GM19239 (cell line): ENCODE results near the gene HHAT.

Experiments
- DNase-seq: peaks from one replicate; pipeline ENCODE4 v3.0.0; 2011; ENCODE audit warnings: low spot score; ENCODE audit not compliant: insufficient read length
- FAIRE-seq: peaks from 2 replicates; lab custom pipeline; 2011; peaks lifted over from hg19 to GRCh38; lab: Jason Lieb, UNC

HHAT gene

DNA sequence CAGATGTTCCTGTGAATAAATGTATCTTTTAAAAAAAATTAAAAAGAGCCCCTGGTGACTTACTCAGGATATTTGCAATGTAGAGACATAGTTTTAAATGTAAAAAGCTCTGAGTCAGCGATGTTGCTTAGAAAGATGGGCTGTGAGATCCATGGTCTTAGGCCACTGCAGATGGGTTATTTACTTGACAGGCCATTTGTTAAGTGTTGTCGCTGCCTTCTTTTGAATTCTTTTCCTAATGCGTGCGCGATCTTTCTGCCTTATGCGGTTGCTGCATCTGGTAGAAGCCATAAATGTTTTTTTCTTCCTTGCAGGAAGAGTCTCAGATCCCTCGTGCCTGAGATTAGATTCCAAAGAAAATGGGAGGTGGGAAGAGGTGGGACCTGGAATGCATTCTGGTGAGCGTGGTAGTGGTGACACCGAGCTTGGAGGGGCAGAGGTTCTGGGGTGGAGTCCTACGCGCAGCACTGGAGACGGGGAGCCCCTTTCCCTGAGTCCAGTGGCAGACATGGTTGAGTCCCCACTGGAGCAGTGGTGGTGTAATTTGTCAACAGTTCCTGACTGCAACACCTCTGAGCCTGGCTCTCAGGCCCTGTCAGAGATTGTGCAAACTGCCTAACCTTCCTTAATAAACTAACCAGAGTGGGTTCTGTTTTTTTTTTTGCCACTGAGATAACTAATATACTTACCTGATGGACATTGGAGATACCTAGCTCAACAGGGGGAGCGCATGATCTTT, 197.2 kb downstream of the HHAT start:
- DNase-seq = no peak
- FAIRE-seq = no peak

GRCh38 chr1:210527091-210527490, 198.4 kb downstream of the HHAT start:
- no peak for DNase-seq
- no peak for FAIRE-seq

GRCh38 chr1:210531475-210532222, 202.9 kb downstream of the HHAT start:
- DNase-seq (no peak), FAIRE-seq (no peak)

GRCh38 chr1:210532223-210532598, 203.5 kb downstream of the HHAT start:
- DNase-seq (no peak), FAIRE-seq (no peak)

DNA sequence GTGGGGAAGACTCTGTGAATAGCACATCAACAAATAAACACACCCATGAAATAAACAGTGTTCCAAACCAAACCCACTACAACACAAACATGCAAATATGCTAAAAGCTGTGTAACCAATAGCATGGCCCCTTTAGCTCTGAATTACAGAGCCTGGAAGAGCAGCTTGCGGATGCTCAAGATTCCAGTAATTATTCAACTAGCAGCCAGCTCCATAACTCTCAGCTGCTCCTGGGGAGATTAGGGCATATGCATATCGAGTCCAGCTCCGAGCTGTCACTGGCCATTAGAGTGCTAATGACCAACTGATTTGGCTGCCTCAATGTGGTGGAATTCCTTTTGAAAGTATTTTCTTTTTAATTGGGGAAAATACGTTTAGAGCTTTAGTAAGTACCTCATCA, 207.1 kb downstream of the HHAT start:
- no peak for FAIRE-seq
- DNase-seq = no peak

DNA sequence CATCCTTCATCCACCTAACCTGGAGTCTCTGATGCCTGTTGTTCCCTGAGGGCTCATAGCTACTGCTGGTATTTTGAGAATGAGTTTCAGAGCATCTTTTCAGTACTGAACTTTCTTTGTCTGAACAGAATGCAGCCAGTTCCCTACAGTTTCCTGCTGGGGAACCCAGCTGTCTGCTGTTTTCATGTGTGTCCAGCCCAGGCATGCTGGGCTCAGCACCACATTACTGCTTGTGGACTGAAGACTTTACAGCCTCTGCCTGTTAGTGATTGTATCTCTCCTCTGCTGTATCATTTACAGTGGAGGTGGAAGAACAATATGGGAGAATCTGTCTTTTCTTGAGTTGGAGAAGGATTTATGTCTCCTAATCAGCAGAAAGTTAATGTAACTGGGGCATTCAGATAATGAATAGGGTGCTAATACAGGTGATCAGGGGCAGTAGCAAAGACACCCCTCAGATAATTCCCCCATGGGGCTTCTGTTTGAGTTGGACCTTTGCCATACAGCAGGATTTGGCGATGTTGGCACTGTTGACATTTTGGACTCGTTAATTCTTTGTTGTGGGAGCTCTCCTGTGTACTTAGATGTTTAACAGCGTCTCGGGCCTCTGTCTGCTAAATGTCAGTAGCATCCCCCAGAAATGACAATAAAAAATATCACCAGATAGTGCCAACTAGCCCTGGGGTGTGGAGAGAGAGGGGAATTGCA, 207.7 kb downstream of the HHAT start:
- DNase-seq (no peak), FAIRE-seq (no peak)

DNA sequence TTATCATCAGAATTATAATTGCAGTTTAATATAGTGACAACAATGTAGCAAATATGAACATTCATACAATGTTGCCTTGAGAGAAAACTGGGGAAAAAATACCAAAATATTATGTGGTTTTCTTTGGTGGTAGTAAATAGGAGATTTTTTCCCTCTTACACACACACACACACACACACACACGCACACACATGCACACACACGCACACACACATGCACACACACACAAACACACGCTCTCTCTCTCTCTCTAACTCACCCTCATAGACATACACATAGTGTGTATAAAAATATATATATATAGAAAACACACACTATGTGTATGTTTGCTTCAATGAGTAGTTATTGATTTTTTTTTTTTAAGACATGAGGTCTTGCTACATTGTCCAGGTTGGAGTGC, 211.6 kb downstream of the HHAT start:
- no peak for DNase-seq
- FAIRE-seq = no peak

GRCh38 chr1:210541680-210542358, 213.1 kb downstream of the HHAT start:
- FAIRE-seq = peak; percentile 8
- no peak for DNase-seq

DNA sequence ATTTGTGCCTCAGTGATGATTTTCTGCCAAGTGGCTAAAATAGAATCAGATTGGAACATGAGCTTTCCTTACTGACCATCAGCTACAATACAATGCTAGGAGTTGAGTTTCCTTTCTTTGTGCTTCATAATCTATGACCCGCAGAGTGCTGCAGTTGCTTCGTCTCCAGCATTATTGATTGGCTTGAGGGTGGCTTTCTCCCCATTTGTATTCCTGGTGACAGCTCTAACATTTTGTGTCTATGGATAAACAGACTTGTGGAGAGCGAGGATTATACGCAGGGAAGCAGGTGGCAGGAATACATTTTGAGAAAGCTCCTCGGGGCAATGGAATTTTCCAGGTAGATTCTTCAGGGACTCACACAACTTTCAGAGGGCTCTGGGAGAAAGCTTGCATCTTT, 223.2 kb downstream of the HHAT start:
- FAIRE-seq (no peak), DNase-seq (no peak)

DNA sequence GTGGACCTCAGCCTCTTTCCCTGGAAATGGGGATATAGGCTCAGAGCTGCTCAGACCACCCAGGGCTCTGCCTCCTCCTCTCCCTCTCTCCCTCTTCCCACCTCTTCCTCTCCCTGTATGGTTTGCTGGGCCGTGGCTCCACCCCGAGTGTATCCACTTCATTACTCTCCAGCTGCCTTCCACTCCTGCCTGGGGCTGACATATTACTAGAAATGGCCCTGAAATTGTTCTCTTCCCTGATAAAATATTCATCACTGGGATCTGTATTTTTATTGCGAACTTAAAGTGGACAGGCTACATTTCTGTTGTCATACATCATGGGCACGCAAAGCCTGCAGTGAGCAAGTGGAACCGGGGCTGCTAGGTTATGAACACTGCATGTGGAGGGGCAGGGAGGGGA, 225.0 kb downstream of the HHAT start:
- DNase-seq (no peak), FAIRE-seq (no peak)

DNA sequence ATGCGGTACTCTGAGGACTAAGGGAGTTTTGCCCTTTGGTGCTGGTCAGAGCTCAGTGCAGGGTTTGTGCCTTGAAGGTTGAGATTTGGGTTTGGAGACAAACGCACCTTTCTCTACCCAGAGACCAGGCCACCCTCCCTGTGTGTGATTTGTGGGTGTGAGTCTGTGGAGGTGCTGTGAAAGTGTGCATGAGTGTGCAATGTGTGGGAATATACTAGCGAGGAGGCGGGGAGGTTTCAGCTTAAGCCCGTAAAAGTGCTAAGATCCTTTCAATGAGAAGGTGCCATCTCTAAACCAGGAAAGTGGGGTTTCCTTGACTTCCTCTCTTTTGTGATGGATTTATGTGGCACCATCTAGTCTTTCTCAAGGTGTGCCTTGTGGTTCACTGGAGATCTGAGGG, 225.7 kb downstream of the HHAT start:
- DNase-seq (no peak), FAIRE-seq (no peak)

DNA sequence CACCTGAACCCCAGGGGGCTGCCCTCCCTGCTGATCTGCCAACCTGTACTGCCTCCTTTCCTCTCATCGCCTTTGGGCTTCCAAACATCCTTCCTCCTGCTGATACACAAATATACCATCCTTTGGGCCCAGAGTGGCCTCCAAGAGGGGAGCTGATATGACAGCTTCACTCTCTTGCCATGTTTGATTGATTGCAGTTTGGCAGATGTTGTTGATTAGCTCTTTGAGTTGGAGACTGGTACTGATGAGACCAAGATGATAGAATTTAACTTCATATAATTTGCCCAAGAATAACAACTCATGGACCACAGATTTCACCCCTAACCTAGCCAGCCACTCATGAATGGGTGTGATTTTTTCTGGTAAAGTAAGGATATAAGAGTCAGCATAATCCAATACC, 227.8 kb downstream of the HHAT start:
- no peak for DNase-seq
- FAIRE-seq = no peak

- DNase-seq = no peak
- FAIRE-seq = no peak
These were observed 228.8 kb downstream of the HHAT start for GRCh38 chr1:210557426-210558077.

- DNase-seq = no peak
- no peak for FAIRE-seq
These were observed 229.6 kb downstream of the HHAT start for GRCh38 chr1:210558302-210558701.

- no peak for FAIRE-seq
- no peak for DNase-seq
These were observed 236.6 kb downstream of the HHAT start for GRCh38 chr1:210565306-210565705.

DNA sequence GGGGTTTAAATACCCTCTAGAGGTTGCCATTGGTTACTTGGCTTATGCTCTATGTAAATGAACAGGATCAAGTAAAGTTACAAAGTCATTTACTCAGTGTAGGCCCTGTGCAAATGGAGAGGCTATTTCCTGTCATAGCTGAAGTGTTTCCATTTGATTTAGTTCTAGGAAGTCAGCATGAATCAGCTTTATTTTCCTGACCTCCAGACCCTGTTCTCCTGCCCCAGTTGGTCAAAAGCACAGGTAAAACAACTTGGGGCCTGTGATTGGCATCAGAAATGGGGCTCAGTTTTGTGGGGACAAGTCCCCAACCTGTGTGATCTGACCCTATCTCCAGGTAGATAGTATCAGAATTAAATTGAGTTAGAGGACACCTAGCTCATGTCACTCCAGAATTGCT, 239.9 kb downstream of the HHAT start:
- no peak for FAIRE-seq
- DNase-seq = no peak

GRCh38 chr1:210570116-210570515, 241.4 kb downstream of the HHAT start:
- FAIRE-seq (no peak), DNase-seq (no peak)

- no peak for DNase-seq
- no peak for FAIRE-seq
These were observed 242.9 kb downstream of the HHAT start for GRCh38 chr1:210571356-210572284.

DNA sequence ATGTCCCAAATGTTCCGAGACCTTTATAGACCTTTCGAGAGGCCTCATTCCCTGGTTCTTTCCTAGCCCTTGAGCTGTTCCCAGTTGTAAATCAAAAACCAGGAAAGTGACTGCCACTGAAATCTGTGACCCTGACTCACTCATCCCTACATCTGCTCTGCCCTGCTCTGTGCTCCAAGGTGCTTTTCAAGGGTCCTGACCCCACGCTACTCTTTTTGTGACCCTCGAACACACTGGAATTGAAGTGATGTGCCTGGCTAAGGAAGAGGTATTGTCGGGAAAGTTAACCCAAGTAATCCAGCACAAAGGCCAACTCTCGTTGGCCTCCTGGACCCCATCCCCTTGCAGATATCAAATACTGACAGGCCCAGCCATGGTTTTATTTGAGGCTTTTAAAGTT, 244.4 kb downstream of the HHAT start:
- FAIRE-seq (no peak), DNase-seq (no peak)
